ENCODE data around the gene ZNF175.

DNA sequence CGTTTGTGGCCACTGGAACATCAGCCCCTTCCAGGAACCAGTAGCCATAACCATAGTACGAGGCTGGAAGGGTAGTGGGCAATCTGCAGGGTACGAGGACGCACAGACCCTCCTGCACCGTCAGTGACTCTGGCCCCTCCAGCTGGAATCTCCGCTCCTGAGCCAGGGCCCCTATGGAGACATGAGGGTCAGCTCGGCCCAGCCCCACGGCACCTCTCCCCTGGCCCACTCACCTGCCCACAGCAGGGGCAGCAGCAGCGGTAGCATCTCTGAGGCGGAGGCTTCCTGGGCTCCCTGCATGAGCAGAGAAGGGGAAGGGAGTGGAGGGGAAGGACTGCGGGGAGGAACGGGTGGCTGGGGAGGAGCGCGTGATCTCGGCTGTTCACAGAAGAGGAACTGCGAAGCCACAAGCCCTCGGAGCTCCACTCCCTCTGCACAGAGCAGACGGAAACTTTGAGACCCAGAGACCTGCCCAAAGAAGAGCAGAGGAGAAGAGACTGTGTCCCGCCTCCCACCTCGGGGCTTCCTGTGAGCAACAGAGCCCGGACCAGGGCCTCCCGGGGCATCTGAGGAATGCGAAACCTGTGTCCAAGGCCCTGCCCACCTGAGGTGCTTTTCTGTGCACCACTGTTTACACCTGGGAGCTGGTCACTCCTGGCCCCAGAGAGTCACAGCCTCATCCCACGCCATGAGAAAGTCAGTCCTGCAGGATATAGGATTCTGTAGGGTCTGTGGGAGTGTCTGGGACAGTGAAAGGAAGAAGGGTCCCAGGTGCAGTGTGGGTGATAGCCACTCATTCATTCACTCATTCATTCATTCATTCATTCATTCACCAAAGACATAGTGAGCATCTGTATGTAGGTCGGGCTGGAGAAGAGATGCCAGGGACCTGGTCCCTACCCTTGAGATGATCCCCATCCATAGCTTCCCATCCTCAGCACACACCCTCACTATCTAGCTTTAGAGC is 39.5 kb upstream of the ZNF175 start, which contains the start of gene SIGLEC6:
- no peak for TF ChIP-seq EZH2 (IDR thresholded peaks at IDR 0.05; ENCODE audit: insufficient read depth, low read length)
- TF ChIP-seq, protein P1, sequence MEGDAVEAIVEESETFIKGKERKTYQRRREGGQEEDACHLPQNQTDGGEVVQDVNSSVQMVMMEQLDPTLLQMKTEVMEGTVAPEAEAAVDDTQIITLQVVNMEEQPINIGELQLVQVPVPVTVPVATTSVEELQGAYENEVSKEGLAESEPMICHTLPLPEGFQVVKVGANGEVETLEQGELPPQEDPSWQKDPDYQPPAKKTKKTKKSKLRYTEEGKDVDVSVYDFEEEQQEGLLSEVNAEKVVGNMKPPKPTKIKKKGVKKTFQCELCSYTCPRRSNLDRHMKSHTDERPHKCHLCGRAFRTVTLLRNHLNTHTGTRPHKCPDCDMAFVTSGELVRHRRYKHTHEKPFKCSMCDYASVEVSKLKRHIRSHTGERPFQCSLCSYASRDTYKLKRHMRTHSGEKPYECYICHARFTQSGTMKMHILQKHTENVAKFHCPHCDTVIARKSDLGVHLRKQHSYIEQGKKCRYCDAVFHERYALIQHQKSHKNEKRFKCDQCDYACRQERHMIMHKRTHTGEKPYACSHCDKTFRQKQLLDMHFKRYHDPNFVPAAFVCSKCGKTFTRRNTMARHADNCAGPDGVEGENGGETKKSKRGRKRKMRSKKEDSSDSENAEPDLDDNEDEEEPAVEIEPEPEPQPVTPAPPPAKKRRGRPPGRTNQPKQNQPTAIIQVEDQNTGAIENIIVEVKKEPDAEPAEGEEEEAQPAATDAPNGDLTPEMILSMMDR (IDR thresholded peaks at IDR 0.05; ENCODE audit: insufficient read depth, low read depth, low read length): no peak
